Endodermal cell (in vitro differentiated cells): ENCODE measurements around the gene C20orf96. TPM values are rescaled to one million over a fixed set of nuclear protein-coding genes. Genes with fewer than 3 reads are reported as not detected.

Source experiments
- DNase-seq: peaks from one replicate; pipeline ENCODE4 v3.0.0-alpha.2; 2017
- H3K27ac ChIP-seq: 2 replicates; pipeline ENCODE4 v1.5.1; 2013; ENCODE audit warnings: mild to moderate bottlenecking, low read depth, low read length, moderate library complexity
- H3K27me3 ChIP-seq: 2 replicates; pipeline ENCODE4 v1.6.1; 2013; ENCODE audit warnings: mild to moderate bottlenecking, low read length, moderate library complexity; ENCODE audit not compliant: insufficient read depth, control insufficient read depth, poor library complexity, severe bottlenecking
- H3K36me3 ChIP-seq: 2 replicates; pipeline ENCODE4 v1.7.0; 2013; ENCODE audit warnings: mild to moderate bottlenecking, low read length, moderate library complexity; ENCODE audit not compliant: control insufficient read depth, insufficient read depth
- H3K4me1 ChIP-seq: one replicate; pipeline ENCODE4 v1.7.0; 2013; ENCODE audit warnings: low read length; ENCODE audit not compliant: control insufficient read depth, insufficient read depth
- H3K4me3 ChIP-seq: 2 replicates; pipeline ENCODE4 v1.5.1; 2013; ENCODE audit warnings: mild to moderate bottlenecking, low read length, moderate library complexity
- H3K9ac ChIP-seq: 2 replicates; pipeline ENCODE4 v1.6.1; 2013; ENCODE audit warnings: mild to moderate bottlenecking, low read length, moderate library complexity; ENCODE audit not compliant: poor library complexity, severe bottlenecking; ENCODE audit errors: extremely low read depth
- H3K9me3 ChIP-seq: 2 replicates; pipeline ENCODE4 v1.6.1; 2013; ENCODE audit warnings: mild to moderate bottlenecking, low read length, moderate library complexity; ENCODE audit not compliant: control insufficient read depth
- H3K27ac Mint-ChIP-seq: 2 replicates; pipeline ENCODE4 v1.8.0; 2020; ENCODE audit warnings: mixed read lengths
- H3K27me3 Mint-ChIP-seq: 2 replicates; pipeline ENCODE4 v1.8.0; 2021; ENCODE audit warnings: mild to moderate bottlenecking, mixed read lengths; ENCODE audit not compliant: insufficient read depth
- H3K36me3 Mint-ChIP-seq: 2 replicates; pipeline ENCODE4 v1.8.0; 2020; ENCODE audit warnings: low read depth, mixed read lengths
- H3K4me1 Mint-ChIP-seq: 2 replicates; pipeline ENCODE4 v1.8.0; 2020; ENCODE audit warnings: mixed read lengths
- H3K4me3 Mint-ChIP-seq: 2 replicates; pipeline ENCODE4 v1.8.0; 2020; ENCODE audit warnings: mild to moderate bottlenecking, moderate library complexity, mixed read lengths
- H3K9me3 Mint-ChIP-seq: 2 replicates; pipeline ENCODE4 v1.8.0; 2020; ENCODE audit warnings: mild to moderate bottlenecking, mixed read lengths
- WGBS, 2 experiments: methylation state at CpG; one replicate each; pipeline versions ENCODE4 v1.1.5 to v1.1.7; 2013; ENCODE audit warnings: missing lambda C conversion rate in 2 of 2, mixed read lengths in 1 of 2; ENCODE audit not compliant: insufficient coverage in 1 of 2, insufficient read length in 1 of 2; 5-methylcytosine and 5-hydroxymethylcytosine counted together
- total RNA-seq, 2 donors: library from RNA; stranded (reverse); fragmentation: NEBNext Ultra II Directional in 1 of 2; extraction: Animal tissue kit (Norgen Biotek cat#: 25700) in 1 of 2; gene quantifications; 2 replicates in 1 of 2; 3 replicates in 1 of 2; pipeline ENCODE4 v1.2.1, GENCODE V29; 2021
- TF ChIP-seq, protein P1 (sequence below): fragments of 200-600 bp; sonication (generic); conservative IDR thresholded peaks from 2 replicates; pipeline ENCODE4 v1.5.0; 2021; ENCODE audit warnings: antibody characterized with exemption, mild to moderate bottlenecking

The C20orf96 gene
- total RNA-seq, 2 donors from 2014 or later, result 21.8 to 29.4 TPM

DNA sequence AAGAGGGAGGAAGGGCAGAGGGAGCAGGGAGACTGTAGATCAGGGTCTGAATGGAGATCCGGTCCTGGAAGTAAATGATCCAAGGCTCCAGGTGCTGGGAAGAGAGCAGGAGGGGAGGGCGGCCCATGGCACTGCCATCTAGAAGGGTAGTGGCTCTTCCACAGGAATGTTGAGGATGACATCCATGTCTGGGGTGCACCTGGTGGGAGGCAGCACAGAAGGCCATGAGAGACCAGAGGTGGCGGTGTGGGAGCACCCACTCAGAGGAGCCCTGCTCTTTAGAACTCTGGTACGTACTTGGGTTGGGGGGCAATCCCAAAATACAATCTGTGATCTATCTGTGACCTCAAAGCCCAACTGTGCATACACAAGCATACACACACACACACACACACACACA is 19.5 kb downstream of the C20orf96 start:
- peaks cover 27% of the 10 kb centered on the region for H3K36me3 Mint-ChIP-seq
- no peak overlapping the region for H3K27ac ChIP-seq
- no peak overlapping the region for H3K4me3 ChIP-seq
- peaks cover 4% of the 10 kb centered on the region for H3K27me3 ChIP-seq
- TF ChIP-seq, protein P1, sequence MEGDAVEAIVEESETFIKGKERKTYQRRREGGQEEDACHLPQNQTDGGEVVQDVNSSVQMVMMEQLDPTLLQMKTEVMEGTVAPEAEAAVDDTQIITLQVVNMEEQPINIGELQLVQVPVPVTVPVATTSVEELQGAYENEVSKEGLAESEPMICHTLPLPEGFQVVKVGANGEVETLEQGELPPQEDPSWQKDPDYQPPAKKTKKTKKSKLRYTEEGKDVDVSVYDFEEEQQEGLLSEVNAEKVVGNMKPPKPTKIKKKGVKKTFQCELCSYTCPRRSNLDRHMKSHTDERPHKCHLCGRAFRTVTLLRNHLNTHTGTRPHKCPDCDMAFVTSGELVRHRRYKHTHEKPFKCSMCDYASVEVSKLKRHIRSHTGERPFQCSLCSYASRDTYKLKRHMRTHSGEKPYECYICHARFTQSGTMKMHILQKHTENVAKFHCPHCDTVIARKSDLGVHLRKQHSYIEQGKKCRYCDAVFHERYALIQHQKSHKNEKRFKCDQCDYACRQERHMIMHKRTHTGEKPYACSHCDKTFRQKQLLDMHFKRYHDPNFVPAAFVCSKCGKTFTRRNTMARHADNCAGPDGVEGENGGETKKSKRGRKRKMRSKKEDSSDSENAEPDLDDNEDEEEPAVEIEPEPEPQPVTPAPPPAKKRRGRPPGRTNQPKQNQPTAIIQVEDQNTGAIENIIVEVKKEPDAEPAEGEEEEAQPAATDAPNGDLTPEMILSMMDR, result no peak
- no peak overlapping the region for H3K9ac ChIP-seq
- H3K9me3 Mint-ChIP-seq, result peaks cover 6% of the 10 kb centered on the region
- peaks cover 10% of the 10 kb centered on the region for H3K36me3 ChIP-seq
- no peaks in the 10 kb centered on the region for H3K9me3 ChIP-seq
- DNase-seq, result peak; percentile 13
- no peak overlapping the region for H3K4me3 Mint-ChIP-seq
- WGBS, 2 experiments, result 94 to 95% methylated on average over 2 to 4 of the region's 4 CpGs
- no peak overlapping the region for H3K27ac Mint-ChIP-seq
- no peaks in the 10 kb centered on the region for H3K4me1 Mint-ChIP-seq
- H3K27me3 Mint-ChIP-seq, result peaks cover 22% of the 10 kb centered on the region
- H3K4me1 ChIP-seq, result no peaks in the 10 kb centered on the region

DNA sequence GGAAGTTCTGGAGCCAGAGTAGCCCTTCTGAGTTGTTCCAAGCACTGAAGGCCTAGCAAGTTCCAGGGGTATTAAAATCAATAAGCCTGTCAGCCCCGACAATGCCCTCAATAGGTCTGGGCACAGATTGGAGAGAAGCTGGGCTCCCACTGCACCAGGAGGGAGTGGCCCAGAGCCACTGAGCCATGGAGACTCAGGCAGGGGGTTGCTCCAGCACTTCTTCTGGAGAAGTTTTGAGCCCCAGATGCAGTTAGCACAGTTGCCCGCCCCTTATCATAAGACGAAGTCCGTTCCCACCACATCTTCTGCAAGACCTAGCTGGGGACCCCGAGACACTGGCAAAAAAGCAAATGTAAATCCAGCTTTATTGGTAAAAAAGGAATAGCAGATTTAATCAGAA is 20.0 kb downstream of the C20orf96 start:
- Mint-ChIP-seq H3K4me3 (no peak overlapping the region), H3K36me3 (peaks cover 22% of the 10 kb centered on the region), H3K9me3 (peaks cover 6% of the 10 kb centered on the region), H3K27me3 (peaks cover 26% of the 10 kb centered on the region), H3K27ac (no peak overlapping the region), H3K4me1 (no peaks in the 10 kb centered on the region)
- peaks cover 8% of the 10 kb centered on the region for H3K36me3 ChIP-seq
- no peaks in the 10 kb centered on the region for H3K9me3 ChIP-seq
- no peak overlapping the region for H3K27ac ChIP-seq
- no peaks in the 10 kb centered on the region for H3K4me1 ChIP-seq
- 97 to 100% methylated on average over 1 to 5 of the region's 5 CpGs for WGBS, 2 experiments
- DNase-seq, result peak; percentile 31
- H3K9ac ChIP-seq, result no peak overlapping the region
- TF ChIP-seq, protein P1, result no peak
- peaks cover 4% of the 10 kb centered on the region for H3K27me3 ChIP-seq
- H3K4me3 ChIP-seq, result no peak overlapping the region

DNA sequence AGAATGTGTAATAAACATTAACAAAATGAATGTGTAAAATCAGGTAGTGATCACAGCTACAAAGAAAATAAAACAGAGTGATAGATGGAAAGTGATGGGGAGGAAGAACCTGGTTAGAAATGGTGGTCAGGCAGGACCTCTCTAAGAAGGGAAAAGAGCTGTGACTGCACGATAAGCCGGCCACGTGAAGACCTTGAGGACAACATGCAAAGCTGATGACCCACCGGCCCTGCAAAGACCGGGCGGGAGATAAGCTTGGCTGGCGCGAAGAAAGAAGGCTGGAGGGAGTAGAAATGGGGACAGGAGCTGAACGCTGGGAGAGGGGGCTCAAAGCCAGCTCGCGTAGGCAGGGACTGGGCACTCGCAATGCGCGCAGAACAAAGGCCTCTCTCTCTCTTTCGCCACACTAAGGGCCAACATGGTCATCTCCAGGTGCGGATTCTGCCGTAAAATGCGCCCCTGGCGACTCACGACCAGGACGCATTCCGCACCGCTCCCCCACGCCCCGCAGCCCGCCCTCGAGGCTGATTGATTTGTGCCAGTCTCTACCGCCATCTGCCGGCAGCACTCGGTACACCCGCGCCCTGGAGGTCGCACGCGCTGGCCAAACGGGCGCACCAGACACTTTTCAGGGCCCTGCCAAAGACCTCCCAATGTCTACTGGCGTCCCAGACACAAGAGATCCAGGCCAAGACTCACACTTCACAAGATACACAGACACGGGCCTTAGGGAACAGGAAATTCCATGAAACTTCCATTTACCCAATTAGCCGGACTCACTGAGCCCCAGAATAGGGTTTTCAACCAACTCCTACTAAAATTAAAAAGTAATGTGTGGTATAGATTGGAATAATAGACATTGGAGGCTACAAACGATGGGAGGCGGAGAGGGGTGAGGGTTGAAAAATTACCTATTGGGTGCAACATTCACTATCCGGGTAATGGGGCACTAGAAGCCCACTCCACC is 23.7 kb downstream of the C20orf96 start:
- peaks cover 14% of the 10 kb centered on the region for H3K27me3 ChIP-seq
- TF ChIP-seq, protein P1, result peak; percentile 97
- H3K27ac ChIP-seq, result no peak overlapping the region
- peak; percentile 99 for DNase-seq
- no peak overlapping the region for H3K9ac ChIP-seq
- Mint-ChIP-seq H3K9me3 (peaks cover 6% of the 10 kb centered on the region), H3K27me3 (peaks cover 58% of the 10 kb centered on the region), H3K27ac (peak overlapping the region; percentile 93), H3K36me3 (no peaks in the 10 kb centered on the region), H3K4me1 (no peaks in the 10 kb centered on the region), H3K4me3 (peak overlapping the region; percentile 52)
- WGBS, 2 experiments, result 18 to 28% methylated on average over 14 to 41 of the region's 43 CpGs
- H3K4me1 ChIP-seq, result no peaks in the 10 kb centered on the region
- H3K9me3 ChIP-seq, result no peaks in the 10 kb centered on the region
- peak overlapping the region; percentile 72 for H3K4me3 ChIP-seq
- H3K36me3 ChIP-seq, result peaks cover 8% of the 10 kb centered on the region
